Vagina (tissue), 2 donors: Measurements from ENCODE around the gene COX7A2L.

Source experiments
- POLR2AphosphoS5 ChIP-seq, 2 donors: sonication (generic); formaldehyde crosslinking; IDR thresholded peaks; one replicate each; pipeline ENCODE4 v1.9.0; 2017; ENCODE audit warnings: antibody characterized with exemption in 2 of 2, mild to moderate bottlenecking in 2 of 2, low read depth in 1 of 2; ENCODE audit not compliant: insufficient read depth in 1 of 2
- TF ChIP-seq, protein P1 (sequence below), 3 experiments: fragments of 450-650 bp in 2 of 3; fragments of 200-600 bp in 1 of 3; sonication (generic) in 1 of 3; IDR thresholded peaks; one replicate each; pipeline ENCODE4 v1.5.1; 2017 to 2019; ENCODE audit warnings: antibody characterized with exemption in 3 of 3, mild to moderate bottlenecking in 2 of 3, moderate library complexity in 2 of 3

DNA sequence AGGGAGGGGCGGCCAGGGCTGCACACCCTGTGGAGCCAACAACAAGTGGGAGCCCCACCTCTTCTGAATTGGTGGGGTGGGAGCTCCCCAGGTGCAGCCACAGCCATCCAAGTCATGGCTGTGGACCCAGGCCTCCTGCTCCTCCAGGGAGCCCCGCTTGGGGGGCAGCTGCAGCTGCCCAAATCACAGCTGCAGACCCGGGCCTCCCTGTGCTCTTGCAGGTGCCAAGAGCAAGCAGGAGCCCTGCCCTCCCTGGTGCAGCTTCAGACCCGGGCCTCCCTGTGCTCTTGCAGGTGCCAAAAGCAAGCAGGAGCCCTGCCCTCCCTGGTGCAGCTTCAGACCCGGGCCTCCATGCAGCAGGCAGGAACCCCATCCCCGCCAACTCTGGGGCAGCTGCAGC lies 46.5 kb upstream of the COX7A2L start:
- TF ChIP-seq POLR2AphosphoS5 (IDR thresholded peaks at IDR 0.05; ENCODE audit: insufficient read depth in 1 of 2, low read depth in 1 of 2), result no peak
- TF ChIP-seq, protein P1, sequence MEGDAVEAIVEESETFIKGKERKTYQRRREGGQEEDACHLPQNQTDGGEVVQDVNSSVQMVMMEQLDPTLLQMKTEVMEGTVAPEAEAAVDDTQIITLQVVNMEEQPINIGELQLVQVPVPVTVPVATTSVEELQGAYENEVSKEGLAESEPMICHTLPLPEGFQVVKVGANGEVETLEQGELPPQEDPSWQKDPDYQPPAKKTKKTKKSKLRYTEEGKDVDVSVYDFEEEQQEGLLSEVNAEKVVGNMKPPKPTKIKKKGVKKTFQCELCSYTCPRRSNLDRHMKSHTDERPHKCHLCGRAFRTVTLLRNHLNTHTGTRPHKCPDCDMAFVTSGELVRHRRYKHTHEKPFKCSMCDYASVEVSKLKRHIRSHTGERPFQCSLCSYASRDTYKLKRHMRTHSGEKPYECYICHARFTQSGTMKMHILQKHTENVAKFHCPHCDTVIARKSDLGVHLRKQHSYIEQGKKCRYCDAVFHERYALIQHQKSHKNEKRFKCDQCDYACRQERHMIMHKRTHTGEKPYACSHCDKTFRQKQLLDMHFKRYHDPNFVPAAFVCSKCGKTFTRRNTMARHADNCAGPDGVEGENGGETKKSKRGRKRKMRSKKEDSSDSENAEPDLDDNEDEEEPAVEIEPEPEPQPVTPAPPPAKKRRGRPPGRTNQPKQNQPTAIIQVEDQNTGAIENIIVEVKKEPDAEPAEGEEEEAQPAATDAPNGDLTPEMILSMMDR (IDR thresholded peaks at IDR 0.05), result no peak
